ENCODE results near the gene STX5.
A peak's percentile ranks its signal among the peaks of the same experiment; 100 is the strongest.

The STX5 gene

DNA sequence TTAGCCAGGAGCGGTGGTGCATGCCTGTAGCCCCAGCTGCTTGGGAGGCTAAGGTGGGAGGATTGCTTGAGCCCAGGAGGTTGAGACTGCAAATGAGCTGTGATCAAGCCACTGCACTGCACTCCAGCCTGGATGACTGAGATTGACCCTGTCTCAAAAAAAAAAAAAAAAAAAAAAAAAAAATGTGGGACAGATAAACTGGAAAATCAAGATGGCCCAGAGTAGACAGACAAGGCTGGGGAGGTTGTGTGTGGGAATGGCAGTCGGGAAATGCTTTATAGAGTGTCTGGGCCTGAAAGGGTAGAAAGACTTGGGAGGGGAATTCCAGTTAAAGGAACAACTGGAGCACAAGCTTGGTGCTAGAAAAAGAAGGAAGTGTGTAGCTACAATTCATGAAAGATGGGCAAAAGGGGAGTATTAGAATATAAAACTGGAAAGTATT is 25.7 kb upstream of the STX5 start:
- peaks cover 33% of the 10 kb centered on the region for H3K36me3 Mint-ChIP-seq

DNA sequence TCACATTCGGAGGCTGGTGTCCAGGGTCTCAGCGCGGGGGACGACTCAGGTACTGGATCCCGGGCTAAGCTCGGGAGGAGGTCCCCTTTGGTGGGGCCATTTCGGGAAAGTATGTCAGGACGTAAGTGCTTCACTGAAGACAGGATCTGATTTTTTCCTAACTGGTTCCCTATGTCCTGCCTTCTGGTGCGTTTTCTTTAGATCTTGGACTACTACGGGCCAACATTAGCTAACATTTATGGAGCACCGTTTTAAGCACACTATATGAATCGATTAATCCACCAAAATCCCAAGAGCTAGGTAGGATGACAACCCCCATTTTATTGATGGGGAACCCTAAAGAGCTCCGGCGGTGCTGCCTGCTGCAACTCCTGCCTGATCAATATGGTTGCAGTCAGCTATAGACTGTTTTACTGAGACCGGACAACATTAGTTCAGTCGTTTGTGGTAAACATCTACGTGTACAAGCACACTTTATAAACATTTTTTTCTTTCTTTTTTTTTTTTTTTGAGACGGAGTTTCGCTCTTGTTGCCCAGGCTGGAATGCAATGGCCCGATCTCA is 24.6 kb upstream of the STX5 start:
- Mint-ChIP-seq H3K4me3 (peak overlapping the region; percentile 97), H3K36me3 (peaks cover 41% of the 10 kb centered on the region), H3K4me1 (ENCODE audit: low read depth) (peaks cover 39% of the 10 kb centered on the region), H3K27me3 (no peaks in the 10 kb centered on the region), H3K9me3 (ENCODE audit: low read depth) (no peaks in the 10 kb centered on the region), H3K27ac (peak overlapping the region; percentile 100)

More for the DNA sequence above, 25.7 kb upstream of the STX5 start:
- Mint-ChIP-seq H3K27me3 (no peaks in the 10 kb centered on the region), H3K4me1 (ENCODE audit: low read depth) (peaks cover 31% of the 10 kb centered on the region), H3K4me3 (peak overlapping the region; percentile 97), H3K27ac (peak overlapping the region; percentile 58), H3K9me3 (ENCODE audit: low read depth) (no peaks in the 10 kb centered on the region)

DNA sequence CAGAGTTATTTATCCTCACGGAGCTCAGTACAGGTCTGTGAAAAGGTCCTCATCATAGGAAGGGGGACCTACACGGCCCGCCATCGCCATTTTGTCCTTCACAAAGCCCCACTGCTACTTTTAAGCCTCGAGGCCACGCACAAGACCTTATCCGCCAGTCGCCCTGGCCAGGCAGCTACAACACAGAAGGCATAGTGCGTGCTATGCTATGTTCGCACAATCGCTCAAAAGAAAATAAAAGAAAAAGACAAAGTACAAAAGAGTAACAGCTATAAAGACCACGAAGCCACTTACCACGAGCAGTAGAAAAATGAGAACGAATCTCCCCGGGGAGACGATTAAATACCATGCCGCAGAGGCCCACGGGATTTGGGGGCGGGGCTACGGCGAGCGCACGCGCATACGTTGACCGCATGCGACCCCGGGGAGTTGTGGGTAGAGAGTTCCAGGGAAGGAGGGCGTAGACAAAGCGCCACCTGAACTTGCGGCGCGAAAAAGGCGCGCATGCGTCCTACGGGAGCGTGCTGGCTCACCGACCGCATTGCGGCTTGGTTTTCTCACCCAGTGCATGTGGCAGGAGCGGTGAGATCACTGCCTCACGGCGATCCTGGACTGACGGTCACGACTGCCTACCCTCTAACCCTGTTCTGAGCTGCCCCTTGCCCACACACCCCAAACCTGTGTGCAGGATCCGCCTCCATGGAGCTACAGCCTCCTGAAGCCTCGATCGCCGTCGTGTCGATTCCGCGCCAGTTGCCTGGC is 23.9 kb upstream of the STX5 start:
- H3K4me3 Mint-ChIP-seq = peak overlapping the region; percentile 97
- H3K27me3 Mint-ChIP-seq = no peaks in the 10 kb centered on the region
- peaks cover 40% of the 10 kb centered on the region for H3K4me1 Mint-ChIP-seq (ENCODE audit: low read depth)
- H3K9me3 Mint-ChIP-seq (ENCODE audit: low read depth) = no peaks in the 10 kb centered on the region
- H3K36me3 Mint-ChIP-seq = peaks cover 41% of the 10 kb centered on the region
- peak overlapping the region; percentile 100 for H3K27ac Mint-ChIP-seq

DNA sequence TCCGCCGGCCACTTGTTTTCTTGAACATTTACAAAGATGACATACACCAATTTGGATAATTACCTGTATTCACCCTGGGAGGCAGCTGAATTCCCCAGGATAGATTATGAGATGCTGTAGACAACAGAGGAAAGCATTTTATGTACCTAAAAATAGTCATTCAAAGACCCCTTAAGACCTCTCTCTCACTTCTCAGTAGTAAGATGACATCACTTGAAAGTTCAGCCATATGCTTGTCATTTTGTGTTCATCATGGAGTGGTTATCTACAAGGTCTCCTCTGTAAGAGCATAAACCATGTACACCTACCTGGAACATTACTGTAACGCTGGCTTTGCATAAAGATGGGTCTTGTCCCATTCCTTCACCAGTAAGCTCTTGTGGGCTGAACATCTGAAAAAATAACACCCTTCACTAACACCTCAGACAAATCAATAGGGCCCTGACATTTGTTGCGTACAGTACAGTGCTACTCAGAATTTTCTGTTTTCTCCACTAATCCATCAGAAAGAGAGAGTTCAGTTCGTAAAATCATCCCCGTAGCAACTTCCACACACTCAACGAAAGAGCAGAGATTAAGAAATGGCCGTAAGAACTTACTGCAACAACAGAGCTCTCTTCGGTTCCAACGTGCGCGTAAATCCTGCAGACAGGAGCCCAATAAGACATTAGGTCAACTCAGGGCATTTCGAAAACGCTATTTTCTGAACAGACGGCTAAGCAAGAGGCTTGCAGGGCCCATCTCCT is 23.1 kb upstream of the STX5 start:
- Mint-ChIP-seq H3K4me3 (peak overlapping the region; percentile 97), H3K27me3 (no peaks in the 10 kb centered on the region), H3K27ac (peak overlapping the region; percentile 100), H3K9me3 (ENCODE audit: low read depth) (no peaks in the 10 kb centered on the region), H3K36me3 (peaks cover 41% of the 10 kb centered on the region), H3K4me1 (ENCODE audit: low read depth) (peaks cover 40% of the 10 kb centered on the region)

DNA sequence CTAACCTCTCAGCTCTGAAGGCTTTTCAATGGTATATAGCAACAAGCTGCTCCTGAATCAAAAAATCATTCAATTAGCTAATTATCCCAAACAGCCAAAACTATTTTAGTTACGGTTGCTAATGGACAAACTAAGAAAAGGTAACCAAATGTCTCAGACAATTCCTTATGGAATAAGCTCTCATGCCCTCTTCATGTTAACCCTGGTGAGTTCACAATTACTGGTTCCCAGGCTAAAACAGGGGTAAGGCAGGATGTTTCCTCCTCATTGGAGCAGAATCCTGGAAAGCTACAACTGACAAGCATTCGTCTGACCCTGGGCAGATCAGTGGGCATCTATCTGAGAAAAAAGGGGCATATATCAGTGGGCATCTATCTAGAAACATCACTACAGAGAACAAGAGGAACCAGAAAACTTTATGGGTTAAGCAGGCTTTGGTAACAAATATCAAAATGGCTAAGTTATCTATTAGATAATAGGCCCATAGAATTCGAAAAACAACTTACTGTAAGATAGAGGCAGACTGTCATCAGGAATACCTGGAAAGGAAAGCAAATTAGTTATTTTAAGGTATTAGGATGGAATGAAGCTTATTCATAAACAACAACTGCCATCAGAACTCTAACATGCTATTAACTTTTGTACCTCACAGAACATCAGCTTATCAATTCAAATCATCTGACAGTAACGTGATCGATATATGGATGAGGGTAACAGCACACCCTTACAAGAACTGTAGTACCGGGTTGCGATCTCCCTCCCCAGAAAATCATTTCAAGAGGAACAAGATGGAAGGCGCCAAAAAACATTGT is 22.4 kb upstream of the STX5 start:
- Mint-ChIP-seq H3K27me3 (no peaks in the 10 kb centered on the region), H3K9me3 (ENCODE audit: low read depth) (no peaks in the 10 kb centered on the region), H3K36me3 (peaks cover 41% of the 10 kb centered on the region), H3K4me1 (ENCODE audit: low read depth) (peaks cover 42% of the 10 kb centered on the region), H3K4me3 (peak overlapping the region; percentile 97), H3K27ac (peak overlapping the region; percentile 100)

DNA sequence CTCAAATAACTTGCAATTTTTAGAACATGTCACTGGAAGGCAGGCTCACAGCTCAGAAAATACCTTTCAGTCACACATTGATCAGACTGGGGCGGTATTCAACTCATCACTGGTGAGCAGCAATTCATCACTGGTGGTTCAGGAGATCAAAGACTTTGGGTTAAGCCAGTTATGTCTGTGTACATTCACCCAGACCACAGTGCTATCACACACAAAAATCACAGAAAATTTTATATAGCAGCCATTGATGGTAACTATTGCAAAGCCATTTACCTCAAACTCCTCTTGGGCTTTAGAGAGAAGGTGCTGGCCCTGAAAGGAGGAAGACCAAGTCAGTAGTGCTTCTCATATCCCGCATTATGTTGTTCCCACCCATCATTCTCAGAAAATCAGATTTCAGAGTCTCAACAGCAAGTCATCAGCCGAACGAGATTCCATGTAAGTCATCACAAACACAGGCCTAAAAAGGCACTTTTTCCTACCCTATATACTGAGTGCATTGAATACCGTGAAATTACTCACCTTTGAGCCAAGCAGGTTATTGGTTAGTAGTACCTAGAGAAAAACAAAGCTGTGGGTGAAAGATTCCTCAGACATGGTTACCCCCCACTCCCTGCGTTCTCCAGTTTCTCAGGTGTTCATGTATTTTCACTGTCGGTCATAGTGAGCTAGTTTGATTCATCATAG is 21.6 kb upstream of the STX5 start:
- no peaks in the 10 kb centered on the region for H3K27me3 Mint-ChIP-seq
- peaks cover 44% of the 10 kb centered on the region for H3K4me1 Mint-ChIP-seq (ENCODE audit: low read depth)

DNA sequence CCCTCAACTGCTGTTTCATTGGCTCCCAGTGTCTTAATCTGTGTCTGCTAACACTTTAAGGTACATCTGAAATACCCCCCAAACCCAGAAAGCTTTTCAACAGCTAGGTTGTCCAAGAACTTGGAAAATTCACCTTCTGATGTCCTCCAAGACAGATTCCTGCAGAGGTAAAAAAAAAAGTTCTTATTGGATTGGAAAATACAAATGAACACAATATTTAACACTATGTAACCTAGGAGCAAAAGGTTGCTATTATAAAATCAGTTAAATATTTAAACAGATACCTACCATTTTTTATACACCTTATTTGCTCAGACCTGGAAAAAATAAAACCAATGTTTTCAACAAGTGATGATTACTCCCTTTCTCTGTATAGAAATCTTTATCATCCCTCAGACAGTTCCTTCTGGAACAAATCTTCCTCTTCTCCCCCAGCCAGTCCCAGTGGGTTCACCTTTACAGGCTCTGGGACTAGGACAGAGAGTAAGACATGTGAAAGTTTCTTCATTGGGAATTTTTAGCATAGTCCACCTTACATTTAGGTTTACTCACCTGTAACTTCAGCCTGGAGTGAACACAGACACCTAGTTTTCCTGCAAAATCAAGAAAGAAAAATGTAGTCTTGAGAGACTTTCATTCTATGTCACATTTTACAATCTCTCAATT is 20.8 kb upstream of the STX5 start:
- Mint-ChIP-seq H3K9me3 (ENCODE audit: low read depth) (no peaks in the 10 kb centered on the region), H3K27me3 (no peaks in the 10 kb centered on the region), H3K27ac (peak overlapping the region; percentile 100), H3K36me3 (peaks cover 39% of the 10 kb centered on the region), H3K4me3 (peak overlapping the region; percentile 97), H3K4me1 (ENCODE audit: low read depth) (peaks cover 37% of the 10 kb centered on the region)

More for the DNA sequence above, 21.6 kb upstream of the STX5 start:
- H3K4me3 Mint-ChIP-seq = peak overlapping the region; percentile 97
- peak overlapping the region; percentile 100 for H3K27ac Mint-ChIP-seq
- H3K9me3 Mint-ChIP-seq (ENCODE audit: low read depth) = no peaks in the 10 kb centered on the region
- peaks cover 41% of the 10 kb centered on the region for H3K36me3 Mint-ChIP-seq

DNA sequence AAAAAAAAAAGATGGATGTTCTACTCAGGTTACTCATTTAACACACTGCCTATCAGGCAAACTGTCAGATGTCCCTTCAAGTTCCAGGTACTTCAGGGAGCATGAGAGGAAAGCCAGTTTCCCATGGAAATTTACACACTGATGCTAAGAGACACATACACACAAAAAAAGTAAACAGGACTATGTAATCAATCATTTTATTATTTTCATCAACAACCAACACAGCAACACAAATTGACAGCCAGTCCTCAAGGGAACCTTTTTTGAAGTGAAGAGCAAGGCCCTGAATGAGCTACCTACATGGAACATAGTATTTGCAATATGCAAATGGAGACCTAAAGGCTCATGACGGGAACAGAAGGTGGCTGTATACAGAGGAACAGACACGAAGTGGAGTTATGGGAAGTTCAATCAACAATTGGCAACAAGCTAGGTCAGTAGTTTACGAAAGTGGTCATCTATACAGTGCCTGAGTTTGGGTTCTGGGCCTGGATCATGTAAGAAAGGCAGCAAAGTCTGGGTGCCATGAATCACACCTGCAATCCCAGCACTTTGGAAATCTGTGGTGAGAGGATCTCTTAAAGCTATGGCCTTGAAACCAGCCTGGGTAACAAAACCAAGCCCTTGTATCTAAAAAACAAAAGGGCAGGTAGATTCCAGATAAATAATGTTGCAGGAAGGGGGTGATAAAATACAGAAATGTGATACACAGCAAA is 20.1 kb upstream of the STX5 start:
- Mint-ChIP-seq H3K27ac (peak overlapping the region; percentile 100), H3K4me1 (ENCODE audit: low read depth) (peaks cover 35% of the 10 kb centered on the region), H3K9me3 (ENCODE audit: low read depth) (no peaks in the 10 kb centered on the region), H3K36me3 (peaks cover 38% of the 10 kb centered on the region), H3K4me3 (peak overlapping the region; percentile 97), H3K27me3 (no peaks in the 10 kb centered on the region)

DNA sequence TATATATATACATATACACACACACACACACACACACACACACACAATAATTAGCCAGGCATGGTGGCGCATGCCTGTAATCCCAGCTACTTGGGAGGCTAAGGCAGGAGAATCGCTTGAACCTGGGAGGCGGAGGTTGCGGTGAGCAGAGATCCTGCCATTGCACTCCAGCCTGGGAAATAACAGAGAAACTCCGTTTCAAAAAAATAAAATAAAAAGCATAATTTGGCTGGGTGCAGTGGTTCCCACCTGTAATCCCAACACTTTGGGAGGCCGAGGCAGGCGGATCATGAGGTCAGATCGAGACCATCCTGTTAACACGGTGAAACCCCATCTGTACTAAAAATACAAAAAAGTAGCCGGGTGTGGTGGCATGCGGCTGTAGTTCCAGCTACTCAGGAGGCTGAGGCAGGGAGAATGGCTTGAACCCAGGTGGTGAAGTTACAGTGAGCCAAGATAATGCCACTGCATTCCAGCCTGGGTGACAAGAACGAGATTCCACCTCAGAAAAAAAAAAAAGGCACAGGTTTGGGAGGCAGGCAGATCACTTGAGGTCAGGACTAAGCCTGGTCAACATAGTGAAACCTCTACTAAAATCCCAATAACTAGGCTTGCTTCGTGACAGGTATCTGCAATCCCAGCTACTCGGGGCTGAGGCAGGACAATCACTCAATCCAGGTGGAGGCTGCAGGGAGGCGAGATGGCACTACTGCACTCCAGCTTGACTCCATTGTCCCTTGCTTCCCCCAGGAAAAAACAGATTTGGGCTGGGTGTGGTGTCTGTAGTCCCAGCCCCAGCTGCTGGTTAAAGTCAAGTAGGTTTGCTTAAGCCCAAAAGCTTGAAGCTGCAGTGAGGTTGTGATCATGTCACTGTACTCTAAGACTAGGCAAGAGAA is 19.3 kb upstream of the STX5 start:
- Mint-ChIP-seq H3K36me3 (peaks cover 38% of the 10 kb centered on the region), H3K27me3 (no peaks in the 10 kb centered on the region), H3K9me3 (ENCODE audit: low read depth) (no peaks in the 10 kb centered on the region), H3K4me3 (peak overlapping the region; percentile 97), H3K4me1 (ENCODE audit: low read depth) (peaks cover 35% of the 10 kb centered on the region), H3K27ac (peak overlapping the region; percentile 100)

DNA sequence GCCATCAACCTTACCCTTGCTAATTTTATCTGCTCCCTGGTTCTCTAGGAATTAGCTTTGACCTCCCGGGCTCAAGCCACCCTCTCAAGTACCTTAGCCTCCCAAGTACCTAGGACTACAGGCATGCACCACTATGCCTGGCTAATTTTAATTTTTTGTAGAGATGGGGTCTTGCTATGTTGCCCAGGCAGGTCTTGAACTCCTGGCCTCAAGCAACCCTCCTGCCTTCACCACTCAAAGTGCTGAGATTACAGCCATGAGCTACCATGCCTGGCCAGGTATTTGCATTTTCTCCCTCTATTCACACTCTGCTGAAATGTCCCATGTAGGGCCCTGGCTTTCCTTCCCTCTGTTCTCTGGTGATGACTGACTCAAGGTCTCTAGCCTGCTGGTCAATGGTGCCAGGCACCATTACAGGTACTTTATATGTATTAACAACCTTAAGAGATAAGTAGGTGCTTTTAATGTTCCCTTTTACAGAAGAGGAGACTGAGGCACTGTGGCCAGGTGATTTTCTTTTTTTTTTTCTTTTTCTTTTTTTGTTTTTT is 16.0 kb upstream of the STX5 start:
- Mint-ChIP-seq H3K27ac (peak overlapping the region; percentile 50), H3K36me3 (peaks cover 10% of the 10 kb centered on the region), H3K9me3 (ENCODE audit: low read depth) (no peaks in the 10 kb centered on the region), H3K27me3 (no peaks in the 10 kb centered on the region), H3K4me3 (no peak overlapping the region), H3K4me1 (ENCODE audit: low read depth) (peaks cover 26% of the 10 kb centered on the region)

DNA sequence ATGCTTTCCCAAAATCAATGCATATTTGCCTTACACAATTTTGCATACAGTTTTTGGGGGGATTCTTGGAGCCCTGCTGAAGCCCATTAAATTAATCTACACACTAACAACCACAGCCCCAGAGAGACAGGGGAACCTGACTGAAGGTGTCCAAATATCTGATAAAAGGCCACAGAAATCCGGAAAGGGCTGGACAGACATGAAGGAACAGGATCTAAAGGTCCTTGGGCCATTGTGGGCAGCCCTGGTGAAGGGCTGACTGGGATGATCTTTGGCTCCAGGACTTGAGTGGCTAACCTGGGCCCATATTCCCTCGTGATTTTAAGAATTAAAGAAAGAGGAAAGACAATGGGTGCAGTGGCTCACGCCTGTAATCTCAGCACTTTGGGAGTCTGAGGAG is 14.3 kb upstream of the STX5 start:
- Mint-ChIP-seq H3K9me3 (ENCODE audit: low read depth) (no peaks in the 10 kb centered on the region), H3K27ac (no peak overlapping the region), H3K36me3 (no peaks in the 10 kb centered on the region), H3K4me3 (no peak overlapping the region), H3K4me1 (ENCODE audit: low read depth) (peaks cover 12% of the 10 kb centered on the region), H3K27me3 (no peaks in the 10 kb centered on the region)

DNA sequence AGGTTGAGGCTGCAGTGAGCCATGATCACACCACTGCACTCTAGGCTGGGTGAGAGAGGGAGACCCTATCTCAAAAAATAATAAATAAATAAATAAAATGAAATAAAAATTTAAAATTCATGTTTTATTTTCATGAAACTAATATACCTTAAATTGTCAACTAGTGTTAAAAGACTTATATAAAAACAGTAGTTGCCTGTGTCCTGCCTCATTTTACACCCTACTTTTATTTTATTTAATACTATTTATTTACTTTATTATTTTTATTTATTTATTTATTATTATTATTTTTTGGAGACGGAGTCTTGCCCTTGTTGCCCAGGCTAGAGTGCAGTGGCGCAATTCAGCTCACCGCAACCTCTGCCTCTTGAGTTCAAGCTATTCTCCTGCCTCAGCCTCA is 12.3 kb upstream of the STX5 start:
- Mint-ChIP-seq H3K4me1 (ENCODE audit: low read depth) (peaks cover 19% of the 10 kb centered on the region), H3K9me3 (ENCODE audit: low read depth) (no peaks in the 10 kb centered on the region), H3K4me3 (no peak overlapping the region), H3K27me3 (no peaks in the 10 kb centered on the region), H3K27ac (no peak overlapping the region), H3K36me3 (no peaks in the 10 kb centered on the region)

Measured in activated naive CD8-positive, alpha-beta T cell (primary cell).